ENCODE data around the gene OSBPL7. TPM values are rescaled to one million over a fixed set of nuclear protein-coding genes. Genes with fewer than 3 reads are reported as not detected.

The OSBPL7 gene
- total RNA-seq, 1 donor from 2014 or later, result 28.0 TPM

- Mint-ChIP-seq H3K4me1 (ENCODE audit: unreplicated experiment) (peaks cover 2% of the 10 kb centered on the region), H3K36me3 (ENCODE audit: low read depth, unreplicated experiment) (no peaks in the 10 kb centered on the region), H3K4me3 (ENCODE audit: unreplicated experiment) (no peak overlapping the region), H3K9me3 (ENCODE audit: unreplicated experiment) (no peaks in the 10 kb centered on the region), H3K27ac (ENCODE audit: unreplicated experiment) (no peak overlapping the region), H3K27me3 (ENCODE audit: unreplicated experiment) (peaks cover 8% of the 10 kb centered on the region)
- TF ChIP-seq CTCF (IDR thresholded peaks at IDR 0.05; ENCODE audit: unreplicated experiment), result no peak
- DNase-seq (ENCODE audit: low spot score), result no peak
These were observed 58.9 kb downstream of the OSBPL7 start for GRCh38 chr17:47762728-47763127.

- peaks cover 11% of the 10 kb centered on the region for H3K4me1 Mint-ChIP-seq (ENCODE audit: unreplicated experiment)
- no peak for DNase-seq (ENCODE audit: low spot score)
- H3K27ac Mint-ChIP-seq (ENCODE audit: unreplicated experiment), result no peak overlapping the region
- H3K9me3 Mint-ChIP-seq (ENCODE audit: unreplicated experiment), result no peaks in the 10 kb centered on the region
- H3K36me3 Mint-ChIP-seq (ENCODE audit: low read depth, unreplicated experiment), result peaks cover 4% of the 10 kb centered on the region
- TF ChIP-seq CTCF (IDR thresholded peaks at IDR 0.05; ENCODE audit: unreplicated experiment), result no peak
- H3K27me3 Mint-ChIP-seq (ENCODE audit: unreplicated experiment), result peaks cover 7% of the 10 kb centered on the region
- no peak overlapping the region for H3K4me3 Mint-ChIP-seq (ENCODE audit: unreplicated experiment)
These were observed 61.0 kb downstream of the OSBPL7 start for GRCh38 chr17:47760409-47761140.

- no peak for TF ChIP-seq CTCF (IDR thresholded peaks at IDR 0.05; ENCODE audit: unreplicated experiment)
- Mint-ChIP-seq H3K4me3 (ENCODE audit: unreplicated experiment) (no peak overlapping the region), H3K27me3 (ENCODE audit: unreplicated experiment) (peaks cover 7% of the 10 kb centered on the region), H3K4me1 (ENCODE audit: unreplicated experiment) (peaks cover 11% of the 10 kb centered on the region), H3K27ac (ENCODE audit: unreplicated experiment) (no peak overlapping the region), H3K36me3 (ENCODE audit: low read depth, unreplicated experiment) (peaks cover 4% of the 10 kb centered on the region), H3K9me3 (ENCODE audit: unreplicated experiment) (no peaks in the 10 kb centered on the region)
- no peak for DNase-seq (ENCODE audit: low spot score)
These were observed 64.2 kb downstream of the OSBPL7 start for GRCh38 chr17:47757386-47757785.

Other genes starting within 250 kb of the OSBPL7 start
- 376 TPM for gene KPNB1, start 171.9 kb downstream of the OSBPL7 start, total RNA-seq (ENCODE audit: unreplicated experiment)
- gene TBKBP1, start 127.6 kb downstream of the OSBPL7 start, total RNA-seq (ENCODE audit: unreplicated experiment), result 31.4 TPM
- 0.21 TPM for gene TBX21, start 88.6 kb downstream of the OSBPL7 start, total RNA-seq (ENCODE audit: unreplicated experiment)
- gene MRPL10, start 9.7 kb upstream of the OSBPL7 start, total RNA-seq (ENCODE audit: unreplicated experiment), result 56.3 TPM
- gene LRRC46, start 9.9 kb upstream of the OSBPL7 start, total RNA-seq (ENCODE audit: unreplicated experiment), result 1.0 TPM
- 44.8 TPM for gene SCRN2, start 19.5 kb upstream of the OSBPL7 start, total RNA-seq (ENCODE audit: unreplicated experiment)
- 30.7 TPM for gene SP6, start 29.4 kb upstream of the OSBPL7 start, total RNA-seq (ENCODE audit: unreplicated experiment)
- gene SP2, start 74.4 kb upstream of the OSBPL7 start, total RNA-seq (ENCODE audit: unreplicated experiment), result 12.4 TPM
- 16.4 TPM for gene PNPO, start 119.8 kb upstream of the OSBPL7 start, total RNA-seq (ENCODE audit: unreplicated experiment)
- gene PRR15L, start 136.1 kb upstream of the OSBPL7 start, total RNA-seq (ENCODE audit: unreplicated experiment), result not detected
- 156 TPM for gene CDK5RAP3, start 149.3 kb upstream of the OSBPL7 start, total RNA-seq (ENCODE audit: unreplicated experiment)
- not detected for gene COPZ2, start 216.0 kb upstream of the OSBPL7 start, total RNA-seq (ENCODE audit: unreplicated experiment)
- gene NFE2L1, start 226.6 kb upstream of the OSBPL7 start, total RNA-seq (ENCODE audit: unreplicated experiment), result 243 TPM

All from endothelial cell (in vitro differentiated cells).